GM21529 (cell line): ENCODE measurements around the gene TMEM236.

Source experiments
- ATAC-seq: cut with Tn5 transposase; IDR thresholded peaks from one replicate; pipeline ENCODE4 v1.9.1; 2021; ENCODE audit not compliant: unreplicated experiment

Gene TMEM236

DNA sequence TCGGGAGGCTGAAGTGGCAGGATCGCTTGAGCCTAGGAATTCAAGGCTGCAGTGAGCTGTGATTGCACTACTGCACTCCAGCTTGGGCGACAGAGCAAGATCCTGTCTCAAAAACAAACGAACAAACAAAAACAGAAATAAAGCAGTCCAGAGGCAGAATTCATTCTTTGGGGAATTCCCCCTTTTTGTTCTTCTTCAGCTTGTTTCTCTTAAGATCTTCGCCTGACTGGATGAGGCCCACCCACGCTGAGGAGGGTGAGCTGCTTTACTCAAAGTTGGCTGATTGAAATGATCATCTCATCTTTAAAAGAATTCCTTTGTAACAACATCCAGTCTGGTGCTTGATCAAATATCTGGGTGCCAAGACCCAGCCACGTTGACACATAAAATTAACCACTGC, 67.8 kb downstream of the TMEM236 start:
- no peak for ATAC-seq

DNA sequence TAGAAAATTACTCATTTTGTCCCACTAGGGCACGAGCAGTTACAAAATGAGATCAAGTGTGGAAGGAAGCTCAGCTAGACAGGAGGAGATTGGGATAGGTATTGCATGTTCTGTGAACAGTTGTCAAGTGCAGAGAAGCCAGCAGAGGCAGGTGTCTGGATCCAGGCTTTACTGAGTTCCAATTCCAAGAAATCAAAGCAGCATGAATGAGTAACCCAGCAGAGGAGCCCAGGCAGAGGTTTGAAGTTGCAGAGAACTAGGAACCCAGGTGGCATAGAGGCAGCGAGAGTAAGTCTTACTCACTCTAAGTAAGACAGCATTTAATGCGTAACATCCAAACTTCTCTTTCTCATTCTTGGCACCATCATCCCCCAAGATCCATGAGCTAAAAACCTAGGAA, 68.9 kb downstream of the TMEM236 start:
- ATAC-seq, result no peak

DNA sequence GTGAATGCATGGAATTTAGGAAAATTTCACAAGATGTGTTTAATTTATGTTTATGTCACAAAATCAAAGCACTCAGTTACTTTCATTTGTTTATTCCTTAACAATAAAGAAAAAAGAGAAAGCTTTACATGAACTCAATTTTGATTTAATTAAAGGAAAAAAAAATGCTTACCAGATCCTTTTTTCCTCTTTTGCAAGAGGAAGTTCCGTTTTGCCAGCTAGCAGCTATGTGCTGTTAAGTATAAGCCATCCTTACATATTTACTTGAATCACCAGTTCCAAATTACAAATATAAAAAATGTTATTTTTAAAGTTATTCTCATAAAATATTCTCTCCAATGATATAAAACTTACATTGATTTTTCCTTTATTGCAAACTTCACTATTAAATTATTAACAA, 69.9 kb downstream of the TMEM236 start:
- no peak for ATAC-seq

DNA sequence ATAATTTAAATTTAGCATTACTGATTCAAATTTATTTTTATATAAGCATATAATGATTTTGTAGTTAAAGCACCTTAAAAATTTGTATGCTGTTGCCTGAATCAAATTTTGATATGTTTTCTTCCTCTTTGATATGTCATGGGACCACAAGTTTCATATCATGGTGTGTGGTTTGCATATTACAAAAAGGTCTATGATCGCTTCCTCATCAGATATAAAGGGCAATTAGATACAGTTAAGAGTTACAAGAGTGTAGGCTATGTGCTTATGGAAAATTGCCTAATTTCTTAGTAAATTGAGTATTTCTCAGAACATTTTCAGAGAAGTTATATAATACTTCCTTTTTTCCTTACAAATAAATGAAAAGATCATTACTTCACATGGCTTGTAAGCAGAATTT, 79.3 kb downstream of the TMEM236 start:
- ATAC-seq, result no peak

DNA sequence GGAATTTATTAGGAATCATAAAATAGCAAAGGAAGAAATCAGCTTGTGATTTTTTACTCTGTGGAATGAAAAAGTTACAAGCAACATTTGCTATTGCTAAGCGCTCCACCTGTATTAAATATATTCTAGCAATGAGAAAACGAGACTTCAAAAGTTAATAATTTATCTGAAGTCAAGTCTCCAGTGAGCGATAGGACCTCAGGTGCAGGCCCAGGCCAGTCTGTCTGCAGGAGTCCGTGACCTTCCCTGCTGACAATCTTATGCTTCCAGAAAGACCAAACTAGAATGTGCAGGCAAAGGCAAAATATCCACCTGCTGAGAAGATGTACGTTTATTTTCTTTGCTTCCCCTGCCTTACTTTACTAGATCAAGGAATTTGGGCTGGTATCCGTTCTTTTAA, 79.9 kb downstream of the TMEM236 start:
- no peak for ATAC-seq

DNA sequence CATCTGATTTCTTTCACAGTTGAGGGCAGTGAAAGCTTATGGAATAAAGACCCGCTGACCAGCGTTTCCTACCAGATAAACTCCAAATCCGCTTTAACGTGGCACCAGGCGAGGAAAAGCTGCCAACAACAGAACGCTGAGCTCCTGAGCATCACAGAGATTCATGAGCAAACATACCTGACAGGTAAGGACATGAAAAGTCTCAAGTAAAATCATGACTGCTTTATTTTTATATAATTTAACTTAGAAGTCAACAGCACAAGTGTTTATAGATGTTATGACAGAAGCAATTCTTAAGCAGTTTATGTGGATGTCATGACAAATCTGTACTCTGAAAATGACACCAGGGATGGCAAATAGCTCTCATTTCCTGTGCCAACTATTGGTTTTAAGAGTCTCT, 81.7 kb downstream of the TMEM236 start:
- ATAC-seq, result no peak

DNA sequence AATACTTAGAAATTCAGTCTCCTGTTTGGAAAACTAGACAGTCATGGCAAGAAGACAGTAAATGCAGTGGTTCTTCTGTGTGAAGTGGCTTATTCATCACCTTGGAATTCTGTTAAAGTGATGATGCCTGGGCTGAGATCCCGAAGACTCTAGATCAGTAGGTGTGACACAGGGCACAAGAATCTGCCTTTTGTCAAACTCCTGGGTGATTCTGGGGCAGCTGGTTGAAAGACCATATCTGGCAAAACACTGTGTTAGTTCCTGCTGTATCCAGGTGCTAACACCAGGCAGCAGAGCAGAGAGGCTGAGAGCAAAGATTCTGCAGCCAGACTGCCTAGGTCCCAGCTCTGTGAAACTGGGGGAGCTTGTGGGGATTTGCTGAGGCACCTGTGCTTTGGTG, 83.7 kb downstream of the TMEM236 start:
- no peak for ATAC-seq

DNA sequence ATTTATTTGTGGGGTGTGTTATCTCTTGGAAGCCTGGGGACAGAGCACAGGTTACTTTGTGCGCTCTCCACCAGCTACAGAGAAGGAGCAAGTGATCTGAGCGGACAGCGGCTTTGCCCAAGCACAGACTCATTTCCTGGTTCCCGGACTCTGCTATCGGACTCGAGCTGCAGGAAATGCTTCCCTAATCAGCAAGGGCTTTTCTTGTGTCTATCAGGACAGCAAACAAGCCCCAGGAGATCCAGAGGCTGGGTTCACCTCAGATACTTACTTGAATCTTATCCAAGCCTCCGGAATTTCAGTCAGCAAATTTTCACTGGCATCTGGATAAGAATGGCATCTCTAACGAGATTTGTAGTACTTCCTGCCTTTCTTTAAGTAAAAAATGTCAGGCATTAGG, 84.9 kb downstream of the TMEM236 start:
- ATAC-seq, result no peak

DNA sequence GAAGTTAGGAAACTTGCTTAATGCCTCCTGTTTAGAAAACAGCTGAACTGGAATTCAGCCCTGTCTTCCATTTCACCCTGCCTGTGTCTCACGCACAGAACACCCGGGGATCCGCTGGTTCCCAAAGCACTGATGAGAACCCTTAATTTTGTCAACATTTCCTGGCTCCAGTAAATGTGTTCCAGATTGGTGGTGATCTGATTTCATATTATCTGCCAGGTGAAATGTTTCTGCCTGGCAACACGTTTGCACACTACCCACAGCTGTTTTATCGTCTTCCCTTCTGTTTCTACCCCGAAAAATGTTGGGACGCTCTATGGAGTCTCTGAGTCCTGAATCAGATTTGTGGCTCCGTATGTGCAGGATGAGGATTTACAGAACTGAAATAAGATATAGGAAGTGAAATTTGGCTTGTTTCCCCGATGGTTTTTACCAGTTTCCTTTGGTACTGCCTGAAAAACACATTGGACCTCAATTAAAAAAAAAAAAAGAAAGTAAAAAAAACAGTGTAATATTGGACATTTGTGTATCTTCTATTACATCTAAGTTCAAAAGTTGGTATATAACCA, 86.2 kb downstream of the TMEM236 start:
- ATAC-seq, result no peak

DNA sequence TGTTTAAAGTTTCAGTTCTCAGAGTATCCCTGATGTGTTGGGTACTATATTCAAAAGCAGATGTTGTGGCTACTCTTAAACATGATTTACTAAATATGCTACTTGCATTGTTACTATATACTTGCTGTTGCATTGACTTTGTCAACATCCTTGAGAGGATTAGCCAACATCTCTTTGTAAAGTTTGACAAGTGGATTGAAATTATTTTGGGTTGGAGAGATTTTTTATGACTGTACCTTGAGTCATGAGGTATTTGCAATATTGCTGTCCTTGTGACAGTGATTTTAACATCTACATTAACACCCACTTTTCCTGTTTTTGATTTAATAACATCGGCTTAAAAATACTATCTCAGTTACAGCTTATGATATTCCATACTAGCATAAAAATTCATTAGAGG, 89.0 kb downstream of the TMEM236 start:
- ATAC-seq, result no peak

DNA sequence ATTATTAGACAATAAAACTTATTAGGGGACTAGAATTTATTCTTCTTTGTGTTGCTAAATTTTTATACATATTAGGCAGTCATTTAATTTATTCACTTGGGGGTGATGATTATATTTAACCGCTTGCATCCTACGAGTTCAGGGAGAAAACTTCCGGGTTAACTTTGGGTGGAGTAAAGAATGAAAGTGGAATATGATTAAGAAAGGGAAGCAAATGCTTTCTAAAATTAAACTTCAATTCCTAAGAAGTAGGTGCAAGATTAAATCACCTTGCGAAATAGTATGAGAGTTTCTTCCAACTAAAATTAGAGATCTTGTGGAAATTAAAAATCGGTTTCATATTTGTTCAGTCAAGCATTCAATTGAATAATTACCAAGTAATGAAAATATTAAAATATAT, 90.6 kb downstream of the TMEM236 start:
- ATAC-seq, result no peak

DNA sequence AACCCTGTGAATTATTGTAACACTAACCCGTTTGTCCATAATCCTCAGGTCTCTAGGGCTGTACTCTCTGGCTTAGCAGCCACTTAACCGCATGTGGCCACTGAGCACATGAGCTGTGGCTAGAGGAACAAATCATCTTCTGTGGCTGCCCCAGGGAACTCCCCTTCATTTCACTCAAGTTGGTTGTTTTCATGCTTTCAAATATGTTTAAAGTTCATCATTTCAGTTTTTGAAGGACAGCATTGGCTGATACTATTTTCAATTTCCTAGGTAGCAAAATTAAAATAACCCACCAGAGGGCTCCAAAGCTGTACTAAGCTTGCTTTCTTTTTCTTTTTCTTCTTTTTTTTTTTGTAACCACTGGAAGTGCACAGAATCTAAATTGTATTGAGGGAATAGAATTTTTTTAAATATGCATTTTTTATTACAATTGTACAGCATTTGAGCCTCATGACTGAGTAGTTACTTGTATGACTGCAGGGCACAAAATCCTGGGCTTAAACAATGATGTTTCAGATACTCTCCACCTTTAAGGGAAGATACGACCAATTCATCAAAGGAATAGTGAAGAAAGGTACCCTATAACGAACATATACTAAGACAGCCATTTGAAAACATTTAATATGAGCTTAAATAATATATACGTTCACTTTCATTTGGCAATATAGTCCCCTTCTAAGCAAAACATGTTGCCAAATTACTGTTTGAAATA, 95.7 kb downstream of the TMEM236 start:
- no peak for ATAC-seq

DNA sequence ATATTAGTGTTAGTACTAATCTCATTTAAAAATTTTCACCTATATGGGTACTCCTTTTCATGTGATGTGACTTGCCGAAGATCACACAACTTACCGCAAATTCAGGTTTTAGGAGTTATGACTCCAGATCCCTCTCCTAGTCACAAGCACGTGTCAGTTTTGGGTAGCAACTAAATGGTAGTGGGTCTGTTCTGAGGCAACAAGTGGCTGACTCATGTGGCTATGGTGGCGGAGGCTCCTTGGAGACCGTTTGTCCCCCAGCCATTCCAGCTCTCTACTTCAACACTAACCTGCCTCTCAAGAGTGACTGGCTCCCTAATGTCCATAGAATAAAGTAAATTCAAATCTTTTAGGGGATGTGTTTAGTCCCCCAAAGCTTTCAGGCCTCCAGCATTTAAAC, 96.6 kb downstream of the TMEM236 start:
- no peak for ATAC-seq
